ENCODE data around the gene ADK.

The ADK gene

GRCh38 chr10:74511051-74511450, 360.0 kb downstream of the ADK start:
- Histone ChIP-seq H3K27me3 (ENCODE audit: insufficient read depth, poor library complexity, severe bottlenecking) (no peaks in the 10 kb centered on the region), H3K27ac (replicated peaks) (no peak overlapping the region), H3K4me3 (replicated peaks; ENCODE audit: insufficient read depth, low read length) (no peak overlapping the region)
- DNase-seq (ENCODE audit: low read depth in 1 of 2, low spot score in 1 of 2) = no peak
- TF ChIP-seq CTCF (IDR thresholded peaks at IDR 0.05; ENCODE audit: insufficient read depth, low read length) = no peak
- TF ChIP-seq REST (IDR thresholded peaks at IDR 0.05; ENCODE audit: insufficient replicate concordance, low read depth) = no peak
- TF ChIP-seq GABPA (IDR thresholded peaks at IDR 0.05; ENCODE audit: low read depth) = no peak
- no peak for TF ChIP-seq POLR2AphosphoS5 (IDR thresholded peaks at IDR 0.05; ENCODE audit: low read depth)
- no peak for TF ChIP-seq SPI1 (IDR thresholded peaks at IDR 0.05; ENCODE audit: borderline replicate concordance, low read depth)

GRCh38 chr10:74514322-74514721, 363.3 kb downstream of the ADK start:
- TF ChIP-seq GABPA (IDR thresholded peaks at IDR 0.05; ENCODE audit: low read depth) (no peak), CTCF (IDR thresholded peaks at IDR 0.05; ENCODE audit: insufficient read depth, low read length) (no peak), POLR2AphosphoS5 (IDR thresholded peaks at IDR 0.05; ENCODE audit: low read depth) (no peak), SPI1 (IDR thresholded peaks at IDR 0.05; ENCODE audit: borderline replicate concordance, low read depth) (no peak), REST (IDR thresholded peaks at IDR 0.05; ENCODE audit: insufficient replicate concordance, low read depth) (no peak)
- Histone ChIP-seq H3K27ac (replicated peaks) (no peak overlapping the region), H3K4me3 (replicated peaks; ENCODE audit: insufficient read depth, low read length) (no peak overlapping the region), H3K27me3 (ENCODE audit: insufficient read depth, poor library complexity, severe bottlenecking) (no peaks in the 10 kb centered on the region)
- no peak for DNase-seq (ENCODE audit: low read depth in 1 of 2, low spot score in 1 of 2)

DNA sequence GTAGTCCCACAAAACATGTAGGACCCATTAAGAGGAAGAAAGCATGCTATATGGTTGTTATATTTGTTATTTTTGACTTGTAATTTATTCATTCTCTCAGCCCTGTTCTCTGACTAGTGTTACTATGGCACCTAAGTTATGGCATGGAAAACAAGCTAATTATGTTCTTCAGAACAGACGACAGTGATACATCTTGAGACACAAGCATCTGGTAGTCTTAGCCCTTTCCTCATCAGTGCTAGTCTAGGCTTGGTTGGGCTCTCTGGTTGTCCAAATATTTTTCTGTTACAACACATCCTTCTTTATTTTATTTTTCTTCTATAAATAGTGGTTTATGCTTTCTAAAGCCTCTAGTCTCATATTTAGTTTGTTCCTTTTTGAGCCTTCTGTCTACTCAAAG, 367.0 kb downstream of the ADK start:
- H3K27me3 ChIP-seq (ENCODE audit: insufficient read depth, poor library complexity, severe bottlenecking) = no peaks in the 10 kb centered on the region
- no peak for TF ChIP-seq POLR2AphosphoS5 (IDR thresholded peaks at IDR 0.05; ENCODE audit: low read depth)
- TF ChIP-seq REST (IDR thresholded peaks at IDR 0.05; ENCODE audit: insufficient replicate concordance, low read depth) = no peak
- TF ChIP-seq CTCF (IDR thresholded peaks at IDR 0.05; ENCODE audit: insufficient read depth, low read length) = no peak
- TF ChIP-seq GABPA (IDR thresholded peaks at IDR 0.05; ENCODE audit: low read depth) = no peak
- TF ChIP-seq SPI1 (IDR thresholded peaks at IDR 0.05; ENCODE audit: borderline replicate concordance, low read depth) = no peak
- H3K4me3 ChIP-seq (replicated peaks; ENCODE audit: insufficient read depth, low read length) = no peak overlapping the region
- DNase-seq (ENCODE audit: low read depth in 1 of 2, low spot score in 1 of 2) = no peak
- no peak overlapping the region for H3K27ac ChIP-seq (replicated peaks)

Measured in HL-60 (cell line).